Eye (tissue), 1 donor: ENCODE measurements around the gene LTB.
"Not testable (repeated sequence)": the region's sequence is repeated elsewhere in the genome, so short reads cannot be mapped to it uniquely, and the experiment has no call there.

Experiments used
- DNase-seq: peaks from one replicate; pipeline ENCODE4 v3.0.0-alpha.2; 2015

LTB gene

DNA sequence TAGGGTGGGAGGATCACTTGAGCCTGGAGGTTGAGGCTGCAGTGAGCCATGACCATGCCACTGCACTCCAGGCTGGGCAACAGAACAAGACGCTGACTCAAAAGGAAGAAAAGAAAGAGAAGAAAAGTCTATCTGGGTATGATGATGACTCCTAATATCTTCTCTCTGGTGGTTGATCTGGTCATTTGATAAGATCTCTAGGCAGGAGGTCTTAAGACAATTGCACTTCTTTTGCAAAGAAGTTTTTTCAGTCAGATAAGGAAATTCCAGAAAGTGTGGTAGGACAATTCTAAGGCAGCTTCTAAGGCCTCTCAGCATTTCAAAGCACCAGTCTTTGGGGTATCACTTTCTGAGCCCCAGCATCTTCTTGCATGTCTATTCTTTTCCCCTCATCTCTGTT, 25.1 kb upstream of the LTB start:
- no peak for DNase-seq

DNA sequence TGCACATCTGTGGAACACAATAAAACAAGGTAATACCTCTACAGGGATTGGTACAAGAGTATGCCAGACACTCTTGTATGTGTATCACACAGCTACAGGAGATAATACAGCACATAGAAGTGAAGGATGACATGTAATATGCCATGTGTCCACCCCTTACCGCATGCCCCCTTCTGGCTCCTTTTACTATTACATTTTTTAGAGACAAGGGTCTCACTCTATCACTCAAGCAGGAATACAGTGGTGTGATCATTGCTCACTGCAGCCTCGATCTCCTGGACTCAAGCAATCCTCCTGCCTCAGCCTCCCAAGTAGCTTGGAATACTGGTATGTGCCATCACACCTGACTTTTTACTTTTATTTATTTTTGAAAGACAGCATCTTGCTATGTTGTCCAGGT, 14.8 kb upstream of the LTB start:
- peak; percentile 26 for DNase-seq

DNA sequence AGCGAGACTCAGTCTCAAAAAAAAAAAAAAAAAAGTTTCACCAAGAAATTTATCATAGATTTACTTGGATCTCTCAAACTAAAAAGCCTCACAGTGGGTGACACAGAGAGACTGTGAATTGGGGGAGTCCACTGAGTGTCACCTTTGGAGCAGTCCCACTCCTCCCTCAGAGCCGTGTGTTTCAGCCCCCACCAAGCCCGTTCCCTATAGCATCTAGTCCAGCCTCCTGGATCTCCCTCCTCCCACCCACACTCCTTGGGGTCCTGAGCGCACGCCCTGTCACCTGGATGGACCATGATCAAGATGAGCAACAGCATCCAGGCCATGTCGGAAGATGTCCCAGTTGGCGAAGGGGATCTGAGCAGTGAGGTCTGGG, 10.2 kb upstream of the LTB start:
- no peak for DNase-seq

DNA sequence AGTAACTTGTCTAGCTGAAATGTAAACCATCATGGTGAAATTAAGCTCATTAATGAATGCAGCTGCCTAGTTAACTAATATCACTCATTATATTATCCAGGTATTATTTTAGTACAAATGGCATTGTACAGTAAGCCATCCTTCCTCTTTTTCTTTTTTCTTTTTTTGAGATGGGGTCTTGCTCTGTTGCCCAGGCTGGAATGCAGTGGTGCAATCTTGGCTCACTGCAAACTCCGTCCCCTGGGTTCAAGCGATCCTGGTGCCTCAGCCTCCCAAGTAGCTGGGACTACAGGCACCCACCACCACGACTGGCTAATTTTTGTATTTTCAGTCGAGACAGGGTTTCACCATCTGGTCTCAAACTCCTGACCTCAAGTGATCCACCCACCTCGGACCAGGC, 8.5 kb upstream of the LTB start:
- DNase-seq = not testable (repeated sequence)

DNA sequence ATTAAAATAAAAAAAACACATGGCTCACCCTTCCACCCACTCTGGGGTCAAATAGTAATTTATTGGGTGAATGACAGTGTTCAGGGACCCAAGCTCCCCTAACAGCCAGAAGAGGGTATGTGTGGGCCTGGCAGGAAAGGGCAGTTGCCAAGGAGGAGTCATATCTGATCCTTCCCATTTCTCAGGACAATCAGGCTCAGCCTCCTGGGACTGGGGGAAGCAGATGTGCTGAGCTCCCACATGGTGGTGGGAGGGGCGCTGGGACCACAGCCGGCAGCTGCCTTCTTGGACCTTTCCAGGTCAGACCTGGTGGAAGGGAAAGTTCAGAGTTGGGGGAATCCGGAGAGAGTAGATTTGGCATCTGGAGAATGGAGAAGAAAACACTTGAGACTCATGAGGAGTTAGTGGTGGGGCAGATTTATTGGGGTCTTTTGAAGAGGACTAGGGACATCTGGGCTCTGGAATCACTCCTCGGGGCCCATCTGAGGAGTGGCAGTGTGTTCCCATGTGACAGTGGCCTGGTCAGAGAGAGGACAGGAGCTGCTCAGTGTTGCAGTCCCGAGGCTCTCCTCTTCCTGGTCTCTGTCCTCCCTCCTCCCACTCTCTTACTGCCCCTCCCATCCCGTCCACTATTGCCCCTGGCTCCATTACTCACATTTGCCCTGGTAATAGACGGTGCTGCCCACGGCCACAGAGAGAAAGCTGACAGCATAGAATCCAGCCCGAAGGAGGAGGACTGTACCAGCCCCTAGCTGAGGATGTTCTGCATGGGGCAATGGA, 6.8 kb upstream of the LTB start:
- DNase-seq = peak; percentile 17

DNA sequence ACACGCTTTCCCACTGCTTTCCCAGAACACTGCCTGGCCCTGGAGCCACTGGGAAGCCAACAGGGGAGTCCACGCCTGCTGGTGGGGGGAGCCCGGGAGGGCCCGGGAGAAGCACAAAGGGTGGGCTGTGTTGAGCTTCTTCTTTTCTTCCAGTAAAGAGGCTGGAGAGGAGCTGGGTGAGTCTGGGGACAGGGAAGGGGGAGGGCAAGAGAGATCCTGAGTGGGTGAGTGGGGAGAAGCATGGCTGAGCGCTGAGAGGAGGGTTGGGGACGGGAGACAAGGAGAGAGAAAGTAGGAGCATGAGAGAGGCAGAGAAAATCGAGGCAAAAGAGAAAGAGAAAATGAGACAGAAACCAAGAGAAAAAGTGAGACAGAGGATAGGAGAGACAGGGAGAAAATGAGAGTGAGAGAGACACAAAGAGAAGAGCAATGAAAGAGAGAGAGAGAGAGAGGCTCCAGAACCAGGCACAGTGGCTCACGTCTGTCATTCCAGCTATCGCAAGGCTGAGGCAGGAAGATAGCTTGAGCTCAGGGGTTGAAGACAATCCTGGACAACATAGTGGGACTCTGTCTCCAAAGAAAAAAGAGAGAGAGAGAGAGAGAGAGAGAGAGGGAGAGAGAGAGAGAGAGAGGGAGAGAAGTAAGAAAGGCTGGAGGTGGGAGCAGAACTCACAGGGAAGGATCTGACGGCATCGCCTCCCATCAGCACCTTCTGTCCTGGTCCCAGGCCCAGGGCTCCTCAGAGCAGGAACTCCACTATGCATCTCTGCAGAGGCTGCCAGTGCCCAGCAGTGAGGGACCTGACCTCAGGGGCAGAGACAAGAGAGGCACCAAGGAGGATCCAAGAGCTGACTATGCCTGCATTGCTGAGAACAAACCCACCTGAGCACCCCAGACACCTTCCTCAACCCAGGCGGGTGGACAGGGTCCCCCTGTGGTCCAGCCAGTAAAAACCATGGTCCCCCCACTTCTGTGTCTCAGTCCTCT, 5.9 kb upstream of the LTB start:
- no peak for DNase-seq

DNA sequence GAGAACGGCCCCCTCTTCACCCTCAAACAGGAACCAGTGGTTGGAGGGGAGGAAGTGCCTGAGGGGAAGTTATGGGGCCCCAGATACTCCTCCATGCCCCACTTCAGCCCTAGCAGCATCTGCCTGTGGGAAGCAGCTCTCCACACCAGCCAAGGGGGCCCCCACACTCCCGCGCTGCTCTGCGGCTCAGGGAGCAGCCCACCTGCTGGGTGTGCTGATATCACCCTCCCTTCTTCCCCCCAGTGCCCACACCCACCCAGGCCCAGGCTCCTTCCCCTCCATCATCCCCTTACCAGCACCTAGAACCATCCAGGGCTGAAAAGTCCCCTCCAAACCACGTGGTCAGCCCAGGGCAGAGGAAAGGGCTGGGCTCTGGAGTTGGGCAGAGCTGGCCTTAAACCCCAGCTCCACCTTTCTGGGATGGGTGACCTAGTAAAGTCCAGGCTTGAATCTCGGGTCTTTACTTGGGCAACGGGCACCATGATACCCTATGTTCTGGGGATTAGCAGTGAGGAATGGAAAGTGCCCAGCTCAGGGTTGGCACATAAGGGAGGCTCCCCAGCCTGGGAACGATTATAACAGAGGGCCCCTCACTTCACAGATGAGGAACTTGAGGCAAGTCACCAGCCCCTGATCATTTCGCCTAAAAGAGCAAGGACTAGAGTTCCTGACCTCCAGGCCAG, 4.5 kb upstream of the LTB start:
- DNase-seq = no peak

DNA sequence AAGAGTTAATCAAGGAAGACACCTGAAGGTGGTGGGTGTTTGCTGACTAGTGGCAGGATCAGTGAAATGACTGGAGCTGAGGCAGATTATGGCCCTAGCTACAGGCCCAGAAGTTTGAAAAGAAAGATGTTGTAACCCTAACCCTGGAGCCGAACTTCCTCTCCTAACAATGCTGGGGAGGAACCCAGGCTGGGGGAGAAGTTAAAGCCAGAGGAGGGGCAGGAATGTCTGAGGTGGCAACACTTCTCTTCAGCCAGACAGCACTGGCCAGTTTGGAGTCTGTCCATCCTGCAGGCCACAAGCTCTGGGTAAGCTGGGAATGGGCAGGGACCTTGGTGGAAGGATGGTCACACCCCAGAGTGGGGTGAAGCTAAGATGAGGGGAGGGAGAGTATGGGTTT, 3.8 kb upstream of the LTB start, which contains the start of gene LST1:
TSS of gene LST1 (plus strand) at position 270 of the 400 bp plus-strand sequence. CDS start 1,023 bp downstream, outside the sequence.
- no peak for DNase-seq

DNA sequence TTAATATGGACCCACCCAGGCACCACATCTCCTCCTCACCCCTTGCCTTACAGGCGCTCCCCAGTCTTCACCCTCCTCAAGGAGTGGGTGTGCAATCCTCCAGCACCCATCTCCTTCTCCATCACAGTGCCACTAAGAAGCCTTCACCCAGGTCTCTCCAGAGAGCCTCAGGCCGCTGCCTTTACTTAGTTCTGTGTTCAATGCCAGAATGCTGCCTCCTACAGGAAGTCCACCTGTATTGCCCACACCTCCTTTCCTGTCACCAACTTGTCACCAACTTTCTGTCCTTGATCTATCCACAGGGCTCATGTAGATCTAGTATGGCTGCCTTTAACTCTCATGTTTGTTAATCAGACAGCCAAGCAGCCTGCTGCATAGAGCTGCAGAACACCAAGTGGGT, 3.3 kb upstream of the LTB start:
- DNase-seq = no peak

DNA sequence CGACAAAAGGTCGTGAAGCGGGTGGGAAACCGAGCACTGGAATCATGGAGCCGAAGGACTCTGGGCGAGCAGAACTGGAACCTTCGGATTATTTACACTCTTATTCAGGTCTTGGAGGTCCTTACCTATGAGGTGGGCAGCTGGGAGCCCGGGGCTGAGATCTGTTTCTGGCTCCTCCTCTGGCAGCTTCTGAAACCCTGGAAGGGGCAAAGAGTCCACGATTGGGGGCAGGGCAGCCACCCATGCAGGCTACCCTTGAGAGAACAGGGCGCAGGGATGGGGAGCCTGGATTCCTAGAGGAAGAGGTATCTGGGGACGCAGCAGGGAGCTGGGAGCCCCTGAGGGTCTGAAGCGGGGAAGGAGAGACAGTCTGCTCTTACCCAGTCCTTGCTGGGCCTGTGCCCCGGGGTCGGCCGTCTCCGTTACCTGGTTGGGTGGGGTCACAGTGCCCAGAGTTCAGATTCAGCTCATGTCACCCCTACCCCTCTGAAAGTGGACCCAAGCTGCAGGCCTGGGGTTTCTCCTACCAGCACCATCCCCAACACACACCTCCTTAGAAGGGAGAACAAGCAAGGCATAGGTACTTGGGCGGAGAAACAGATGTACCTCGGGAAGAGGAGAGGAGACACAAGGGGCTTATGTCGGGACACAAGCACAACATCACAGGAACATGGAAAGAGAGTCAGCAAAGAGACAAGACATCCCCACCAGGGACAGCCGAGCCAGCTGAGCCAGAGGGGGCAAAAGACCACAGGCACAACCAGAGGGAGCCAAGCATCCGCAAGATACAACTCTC, 592 bp downstream of the LTB start:
- no peak for DNase-seq

DNA sequence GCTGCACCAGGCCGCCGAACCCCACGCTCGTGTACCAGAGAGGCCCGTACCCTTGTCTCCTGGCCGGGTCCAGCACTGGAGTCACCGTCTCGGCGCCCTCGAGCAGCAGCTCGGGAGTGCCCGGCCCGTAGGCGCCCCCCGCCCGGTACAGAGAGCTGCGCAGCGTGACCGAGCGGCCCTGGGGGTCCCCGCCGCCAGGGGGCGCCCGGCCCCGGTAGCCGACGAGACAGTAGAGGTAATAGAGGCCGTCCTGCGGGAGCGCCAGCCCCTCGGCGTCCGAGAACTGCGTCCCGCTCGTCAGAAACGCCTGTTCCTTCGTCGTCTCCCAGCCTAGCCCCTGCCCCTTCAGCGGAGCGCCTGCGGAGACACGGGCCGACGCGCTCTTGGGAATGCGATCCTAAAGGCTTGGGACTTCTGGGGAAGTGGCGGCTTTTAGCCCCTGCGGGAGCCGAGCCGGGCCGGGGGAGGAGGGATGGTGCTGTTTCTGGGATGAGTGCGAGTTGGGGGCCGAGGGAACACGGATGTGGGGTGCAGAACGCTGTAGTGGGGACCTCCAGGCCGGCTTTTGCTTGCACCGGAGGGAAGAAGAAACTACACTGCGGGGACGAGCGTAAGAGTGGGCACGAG, 1.3 kb downstream of the LTB start:
- peak; percentile 94 for DNase-seq

DNA sequence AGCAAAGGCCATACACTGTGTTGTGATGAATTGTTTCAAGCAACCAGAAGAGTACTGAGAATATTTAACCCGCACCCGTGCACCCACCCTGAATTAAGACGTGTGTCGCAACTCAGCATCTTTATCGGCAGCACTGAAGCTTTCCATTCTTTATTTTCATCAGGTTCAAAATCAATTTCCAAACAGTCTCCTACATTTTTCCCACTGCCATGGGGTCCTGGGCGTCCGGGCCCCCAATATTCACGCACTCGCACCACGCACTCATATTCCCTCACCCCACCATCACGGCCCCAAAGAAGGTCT, 1.8 kb downstream of the LTB start:
- no peak for DNase-seq

DNA sequence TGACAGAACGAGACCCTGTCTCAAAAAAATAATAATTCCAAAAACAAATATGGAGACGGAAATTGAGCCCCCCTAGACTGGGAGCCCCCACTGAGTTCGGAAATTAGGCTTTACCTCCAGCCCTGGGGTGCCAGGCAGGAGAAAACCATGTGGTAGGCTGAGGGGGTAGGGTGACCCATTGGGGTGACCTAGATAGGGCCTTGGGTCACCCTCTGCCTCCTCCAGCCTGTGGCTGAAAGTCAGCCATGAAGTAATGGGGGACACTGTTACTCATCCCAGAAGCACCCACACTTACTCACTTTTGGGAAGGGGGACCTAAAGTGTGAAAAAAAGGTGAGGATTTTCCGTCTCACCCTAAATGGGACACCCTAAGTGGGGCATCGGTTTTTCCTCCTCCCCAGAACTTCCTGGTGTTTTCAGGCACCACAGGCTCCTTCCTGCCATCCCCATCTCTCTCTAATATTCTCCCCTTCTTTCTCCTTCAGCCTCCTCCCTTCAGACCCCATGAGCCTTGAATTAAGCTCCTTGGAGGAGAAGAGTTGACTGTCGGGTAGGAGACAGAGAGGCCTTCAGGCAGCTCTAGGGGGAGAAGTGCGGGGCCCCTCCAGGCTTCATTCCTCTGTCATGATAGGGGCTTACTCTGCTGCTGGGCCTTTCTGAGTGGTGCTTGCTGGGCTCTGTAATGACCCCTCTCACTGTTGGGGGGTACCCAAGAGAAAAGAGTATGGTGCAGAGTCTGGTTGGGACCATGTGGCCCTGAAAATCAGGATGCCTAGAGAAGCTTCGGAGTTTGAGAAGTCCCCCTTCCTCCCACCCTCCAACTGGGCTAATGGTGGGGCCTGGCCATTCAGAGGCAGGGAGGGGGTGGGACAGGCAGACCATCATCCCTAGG, 2.4 kb downstream of the LTB start:
- no peak for DNase-seq

DNA sequence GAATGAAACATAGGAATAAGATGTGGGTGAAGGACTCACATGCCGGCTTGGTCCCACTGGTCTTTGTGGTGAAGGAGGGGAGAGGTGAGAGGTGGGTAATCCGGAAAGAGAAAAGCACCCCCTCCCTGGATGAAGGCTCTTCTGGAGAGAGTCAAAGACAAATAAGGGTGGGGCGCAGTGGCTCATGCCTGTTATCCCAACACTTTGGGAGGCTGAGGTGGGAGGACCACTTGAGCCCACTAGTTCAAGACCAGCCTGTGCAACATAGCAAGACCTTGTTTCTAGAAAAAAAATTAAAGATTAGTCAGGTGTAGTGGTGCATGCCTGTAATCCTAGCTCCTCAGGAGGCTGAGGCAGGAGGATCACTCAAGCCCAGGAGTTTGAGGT, 3.1 kb downstream of the LTB start:
- DNase-seq = no peak

DNA sequence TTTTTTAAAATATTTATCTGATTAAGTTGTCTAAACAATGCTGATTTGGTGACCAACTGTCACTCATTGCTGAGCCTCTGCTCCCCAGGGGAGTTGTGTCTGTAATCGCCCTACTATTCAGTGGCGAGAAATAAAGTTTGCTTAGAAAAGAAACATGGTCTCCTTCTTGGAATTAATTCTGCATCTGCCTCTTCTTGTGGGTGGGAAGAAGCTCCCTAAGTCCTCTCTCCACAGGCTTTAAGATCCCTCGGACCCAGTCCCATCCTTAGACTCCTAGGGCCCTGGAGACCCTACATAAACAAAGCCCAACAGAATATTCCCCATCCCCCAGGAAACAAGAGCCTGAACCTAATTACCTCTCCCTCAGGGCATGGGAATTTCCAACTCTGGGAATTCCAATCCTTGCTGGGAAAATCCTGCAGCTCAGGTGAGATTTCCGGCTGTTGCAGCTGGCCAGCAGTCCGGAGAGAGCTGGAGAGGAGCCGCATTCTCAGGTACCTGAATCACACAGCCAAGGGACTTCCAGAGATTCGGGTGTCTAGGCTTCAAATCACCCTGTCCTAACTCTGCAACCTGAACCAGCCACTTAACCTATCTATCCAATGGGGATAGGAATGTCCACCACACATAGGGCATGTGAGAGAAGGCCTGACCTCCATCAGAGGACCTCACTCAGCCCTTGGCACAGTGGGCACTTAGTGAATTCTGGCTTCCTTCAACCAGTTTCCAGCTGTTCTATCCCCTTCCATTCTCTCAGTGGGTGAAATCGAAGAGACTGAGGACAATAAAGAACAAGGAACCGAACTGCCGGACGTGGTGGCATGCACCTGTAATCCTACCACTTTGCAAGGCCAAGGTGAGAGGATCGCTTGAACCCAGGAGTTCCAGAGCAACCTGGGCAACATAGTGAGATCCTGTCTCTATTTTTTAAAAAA, 3.8 kb downstream of the LTB start:
- DNase-seq = no peak

DNA sequence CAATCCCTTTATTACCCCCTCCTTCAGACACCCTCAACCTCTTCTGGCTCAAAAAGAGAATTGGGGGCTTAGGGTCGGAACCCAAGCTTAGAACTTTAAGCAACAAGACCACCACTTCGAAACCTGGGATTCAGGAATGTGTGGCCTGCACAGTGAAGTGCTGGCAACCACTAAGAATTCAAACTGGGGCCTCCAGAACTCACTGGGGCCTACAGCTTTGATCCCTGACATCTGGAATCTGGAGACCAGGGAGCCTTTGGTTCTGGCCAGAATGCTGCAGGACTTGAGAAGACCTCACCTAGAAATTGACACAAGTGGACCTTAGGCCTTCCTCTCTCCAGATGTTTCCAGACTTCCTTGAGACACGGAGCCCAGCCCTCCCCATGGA, 4.7 kb downstream of the LTB start:
- DNase-seq = no peak

DNA sequence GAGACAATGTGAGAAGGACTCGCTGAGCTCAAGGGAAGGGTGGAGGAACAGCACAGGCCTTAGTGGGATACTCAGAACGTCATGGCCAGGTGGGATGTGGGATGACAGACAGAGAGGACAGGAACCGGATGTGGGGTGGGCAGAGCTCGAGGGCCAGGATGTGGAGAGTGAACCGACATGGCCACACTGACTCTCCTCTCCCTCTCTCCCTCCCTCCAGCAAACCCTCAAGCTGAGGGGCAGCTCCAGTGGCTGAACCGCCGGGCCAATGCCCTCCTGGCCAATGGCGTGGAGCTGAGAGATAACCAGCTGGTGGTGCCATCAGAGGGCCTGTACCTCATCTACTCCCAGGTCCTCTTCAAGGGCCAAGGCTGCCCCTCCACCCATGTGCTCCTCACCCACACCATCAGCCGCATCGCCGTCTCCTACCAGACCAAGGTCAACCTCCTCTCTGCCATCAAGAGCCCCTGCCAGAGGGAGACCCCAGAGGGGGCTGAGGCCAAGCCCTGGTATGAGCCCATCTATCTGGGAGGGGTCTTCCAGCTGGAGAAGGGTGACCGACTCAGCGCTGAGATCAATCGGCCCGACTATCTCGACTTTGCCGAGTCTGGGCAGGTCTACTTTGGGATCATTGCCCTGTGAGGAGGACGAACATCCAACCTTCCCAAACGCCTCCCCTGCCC, 5.2 kb downstream of the LTB start:
- DNase-seq = no peak

DNA sequence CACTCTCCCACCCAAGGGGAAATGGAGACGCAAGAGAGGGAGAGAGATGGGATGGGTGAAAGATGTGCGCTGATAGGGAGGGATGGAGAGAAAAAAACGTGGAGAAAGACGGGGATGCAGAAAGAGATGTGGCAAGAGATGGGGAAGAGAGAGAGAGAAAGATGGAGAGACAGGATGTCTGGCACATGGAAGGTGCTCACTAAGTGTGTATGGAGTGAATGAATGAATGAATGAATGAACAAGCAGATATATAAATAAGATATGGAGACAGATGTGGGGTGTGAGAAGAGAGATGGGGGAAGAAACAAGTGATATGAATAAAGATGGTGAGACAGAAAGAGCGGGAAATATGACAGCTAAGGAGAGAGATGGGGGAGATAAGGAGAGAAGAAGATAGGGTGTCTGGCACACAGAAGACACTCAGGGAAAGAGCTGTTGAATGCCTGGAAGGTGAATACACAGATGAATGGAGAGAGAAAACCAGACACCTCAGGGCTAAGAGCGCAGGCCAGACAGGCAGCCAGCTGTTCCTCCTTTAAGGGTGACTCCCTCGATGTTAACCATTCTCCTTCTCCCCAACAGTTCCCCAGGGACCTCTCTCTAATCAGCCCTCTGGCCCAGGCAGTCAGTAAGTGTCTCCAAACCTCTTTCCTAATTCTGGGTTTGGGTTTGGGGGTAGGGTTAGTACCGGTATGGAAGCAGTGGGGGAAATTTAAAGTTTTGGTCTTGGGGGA, 6.1 kb downstream of the LTB start:
- no peak for DNase-seq
